OCI-LY7 (cell line): Measurements from ENCODE around the gene NPB.

Experiments used
- CTCF ChIP-seq: fragments of 200-600 bp; sonication (generic); conservative IDR thresholded peaks from 2 replicates; pipeline ENCODE4 v1.5.1; 2014; ENCODE audit warnings: mild to moderate bottlenecking, antibody characterized with exemption, low read length, moderate library complexity, mixed read lengths
- EZH2phosphoT487 ChIP-seq: fragments of 200-600 bp; sonication (generic); IDR thresholded peaks from 2 replicates; pipeline ENCODE4 v1.6.1; 2018; ENCODE audit warnings: low read depth, borderline replicate concordance, mild to moderate bottlenecking, mixed run types, antibody characterized with exemption, low read length, moderate library complexity, mixed read lengths

- TF ChIP-seq CTCF (peak; percentile 59), EZH2phosphoT487 (no peak)
Measured at GRCh38 chr17:81871387-81872230, 30.4 kb upstream of the NPB start.
